OCI-LY3 (cell line): ENCODE results near the gene TTLL11.

Experiments used
- CTCF ChIP-seq: fragments of 200-600, 300-600 bp; sonication (generic); IDR thresholded peaks from 2 replicates; pipeline ENCODE4 v1.5.1; 2014; ENCODE audit warnings: antibody characterized with exemption, low read length, low read depth
- EZH2phosphoT487 ChIP-seq: fragments of 200-600 bp; shearing (Covaris generic); IDR thresholded peaks from 2 replicates; pipeline ENCODE4 v1.6.1; 2018; ENCODE audit warnings: antibody characterized with exemption, mixed run types, low read depth

DNA sequence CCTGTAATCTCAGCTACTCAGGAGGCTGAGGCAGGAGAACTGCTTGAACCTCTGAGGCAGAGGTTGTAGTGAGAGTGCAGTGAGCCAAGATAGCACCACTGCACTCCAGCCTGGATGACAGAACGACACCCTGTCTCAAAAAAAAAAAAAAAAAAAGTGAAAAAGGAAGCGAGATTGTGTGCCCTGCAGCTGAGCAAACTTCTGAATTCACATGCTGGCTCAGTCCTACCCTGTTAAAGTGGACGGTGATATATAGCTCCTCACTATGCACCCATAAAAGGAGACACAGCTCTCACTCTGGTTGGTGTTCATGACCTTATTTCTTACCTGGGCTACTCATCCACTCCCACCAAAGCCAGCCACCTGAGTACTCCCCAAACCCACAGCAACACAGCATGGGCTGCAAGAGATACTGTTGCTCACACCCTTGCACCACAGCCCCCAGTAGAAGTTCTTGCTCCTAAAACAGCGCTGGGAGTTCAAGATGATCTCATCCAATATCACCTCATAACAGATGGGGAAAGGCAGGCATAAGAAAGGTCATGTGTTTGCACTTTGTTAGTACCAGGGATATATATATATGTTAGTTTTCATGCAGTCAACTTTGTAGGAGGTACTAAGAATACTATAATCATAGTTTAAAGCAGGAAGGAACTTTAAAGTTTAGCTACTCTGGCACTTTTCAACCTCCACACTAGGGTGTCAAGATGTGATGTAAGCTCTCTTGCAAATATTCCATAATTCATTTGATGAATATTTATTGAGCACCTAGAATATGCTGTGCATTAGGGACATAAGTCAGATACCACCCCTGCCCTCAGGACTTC, 4.0 kb downstream of the TTLL11 start:
- TF ChIP-seq CTCF (no peak), EZH2phosphoT487 (no peak)
